ENCODE results near the gene GZMA.

GRCh38 chr5:55064523-55064922 lies 37.9 kb upstream of the GZMA start:
- TF ChIP-seq POLR2AphosphoS5 (IDR thresholded peaks at IDR 0.05; ENCODE audit: insufficient read depth in 1 of 2, low read depth in 1 of 2): no peak
- no peak for TF ChIP-seq POLR2A (IDR thresholded peaks at IDR 0.05)
